SK-N-SH (cell line): ENCODE results near the gene ZEB2.

Experiments used
- GABPA ChIP-seq: IDR thresholded peaks from 2 replicates; pipeline ENCODE4 v1.4.0; 2012; ENCODE audit warnings: low read depth, mild to moderate bottlenecking
- POLR2AphosphoS5 ChIP-seq: IDR thresholded peaks from 2 replicates; pipeline ENCODE4 v1.6.1; 2012; ENCODE audit warnings: low read depth, low read length
- TAF1 ChIP-seq: IDR thresholded peaks from 2 replicates; pipeline ENCODE4 v1.6.1; 2012; ENCODE audit warnings: low read depth, mild to moderate bottlenecking, low read length, moderate library complexity, borderline replicate concordance
- TEAD4 ChIP-seq: IDR thresholded peaks from 2 replicates; pipeline ENCODE4 v1.4.0; 2012; ENCODE audit warnings: mild to moderate bottlenecking, borderline replicate concordance; ENCODE audit not compliant: insufficient read depth
- TF ChIP-seq, protein P1 (sequence below): fragments of 200-600 bp; sonication (generic); IDR thresholded peaks from 2 replicates; pipeline ENCODE4 v1.6.1; 2017; ENCODE audit warnings: antibody characterized with exemption, mild to moderate bottlenecking, moderate library complexity
- TF ChIP-seq, protein P2 (sequence below): fragments of 150-350 bp; IDR thresholded peaks from 2 replicates; pipeline ENCODE4 v1.6.1; 2017; ENCODE audit warnings: antibody characterized with exemption, low read length, low read depth, borderline replicate concordance
- TF ChIP-seq, protein P3 (sequence below): IDR thresholded peaks from 2 replicates; pipeline ENCODE4 v1.4.0; 2012; ENCODE audit warnings: low read depth, borderline replicate concordance

GRCh38 chr2:144512470-144512869, 7.4 kb downstream of the ZEB2 start:
- no peak for TF ChIP-seq POLR2AphosphoS5
- TF ChIP-seq, protein P1, sequence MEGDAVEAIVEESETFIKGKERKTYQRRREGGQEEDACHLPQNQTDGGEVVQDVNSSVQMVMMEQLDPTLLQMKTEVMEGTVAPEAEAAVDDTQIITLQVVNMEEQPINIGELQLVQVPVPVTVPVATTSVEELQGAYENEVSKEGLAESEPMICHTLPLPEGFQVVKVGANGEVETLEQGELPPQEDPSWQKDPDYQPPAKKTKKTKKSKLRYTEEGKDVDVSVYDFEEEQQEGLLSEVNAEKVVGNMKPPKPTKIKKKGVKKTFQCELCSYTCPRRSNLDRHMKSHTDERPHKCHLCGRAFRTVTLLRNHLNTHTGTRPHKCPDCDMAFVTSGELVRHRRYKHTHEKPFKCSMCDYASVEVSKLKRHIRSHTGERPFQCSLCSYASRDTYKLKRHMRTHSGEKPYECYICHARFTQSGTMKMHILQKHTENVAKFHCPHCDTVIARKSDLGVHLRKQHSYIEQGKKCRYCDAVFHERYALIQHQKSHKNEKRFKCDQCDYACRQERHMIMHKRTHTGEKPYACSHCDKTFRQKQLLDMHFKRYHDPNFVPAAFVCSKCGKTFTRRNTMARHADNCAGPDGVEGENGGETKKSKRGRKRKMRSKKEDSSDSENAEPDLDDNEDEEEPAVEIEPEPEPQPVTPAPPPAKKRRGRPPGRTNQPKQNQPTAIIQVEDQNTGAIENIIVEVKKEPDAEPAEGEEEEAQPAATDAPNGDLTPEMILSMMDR = no peak
- TF ChIP-seq, protein P2, sequence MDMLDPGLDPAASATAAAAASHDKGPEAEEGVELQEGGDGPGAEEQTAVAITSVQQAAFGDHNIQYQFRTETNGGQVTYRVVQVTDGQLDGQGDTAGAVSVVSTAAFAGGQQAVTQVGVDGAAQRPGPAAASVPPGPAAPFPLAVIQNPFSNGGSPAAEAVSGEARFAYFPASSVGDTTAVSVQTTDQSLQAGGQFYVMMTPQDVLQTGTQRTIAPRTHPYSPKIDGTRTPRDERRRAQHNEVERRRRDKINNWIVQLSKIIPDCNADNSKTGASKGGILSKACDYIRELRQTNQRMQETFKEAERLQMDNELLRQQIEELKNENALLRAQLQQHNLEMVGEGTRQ = no peak
- TF ChIP-seq GABPA = no peak
- no peak for TF ChIP-seq TAF1
- TF ChIP-seq TEAD4 = no peak
- TF ChIP-seq, protein P3, sequence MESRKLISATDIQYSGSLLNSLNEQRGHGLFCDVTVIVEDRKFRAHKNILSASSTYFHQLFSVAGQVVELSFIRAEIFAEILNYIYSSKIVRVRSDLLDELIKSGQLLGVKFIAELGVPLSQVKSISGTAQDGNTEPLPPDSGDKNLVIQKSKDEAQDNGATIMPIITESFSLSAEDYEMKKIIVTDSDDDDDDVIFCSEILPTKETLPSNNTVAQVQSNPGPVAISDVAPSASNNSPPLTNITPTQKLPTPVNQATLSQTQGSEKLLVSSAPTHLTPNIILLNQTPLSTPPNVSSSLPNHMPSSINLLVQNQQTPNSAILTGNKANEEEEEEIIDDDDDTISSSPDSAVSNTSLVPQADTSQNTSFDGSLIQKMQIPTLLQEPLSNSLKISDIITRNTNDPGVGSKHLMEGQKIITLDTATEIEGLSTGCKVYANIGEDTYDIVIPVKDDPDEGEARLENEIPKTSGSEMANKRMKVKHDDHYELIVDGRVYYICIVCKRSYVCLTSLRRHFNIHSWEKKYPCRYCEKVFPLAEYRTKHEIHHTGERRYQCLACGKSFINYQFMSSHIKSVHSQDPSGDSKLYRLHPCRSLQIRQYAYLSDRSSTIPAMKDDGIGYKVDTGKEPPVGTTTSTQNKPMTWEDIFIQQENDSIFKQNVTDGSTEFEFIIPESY = no peak
